Calu3 (cell line): ENCODE measurements around the gene HAGHL. TPM values are rescaled to one million over a fixed set of nuclear protein-coding genes. Genes with fewer than 3 reads are reported as not detected.

Experiments
- BruUV-seq: library from RNA; stranded (reverse); fragments of 400-500 nt; replicated peaks from 2 replicates; lab custom pipeline; 2021; lab: Mats Ljungman, UMichigan
- CTCF ChIA-PET: fragments of 300-600 bp; sonication (Branson Sonifier 250); formaldehyde crosslinking; loops from one replicate; lab custom pipeline; 2022; ENCODE audit warnings: antibody characterized with exemption; lab: Charles Lee
- DNase-seq: peaks from one replicate; pipeline ENCODE4 v3.0.0; 2022
- H3K27ac Mint-ChIP-seq: one replicate; pipeline ENCODE4 v1.8.0; 2022; ENCODE audit warnings: mixed read lengths; ENCODE audit not compliant: unreplicated experiment
- H3K27me3 Mint-ChIP-seq: one replicate; pipeline ENCODE4 v1.8.0; 2022; ENCODE audit warnings: mixed read lengths; ENCODE audit not compliant: unreplicated experiment
- H3K36me3 Mint-ChIP-seq: one replicate; pipeline ENCODE4 v1.8.0; 2022; ENCODE audit warnings: mild to moderate bottlenecking, moderate library complexity, mixed read lengths; ENCODE audit not compliant: insufficient read depth, unreplicated experiment
- H3K4me1 Mint-ChIP-seq: one replicate; pipeline ENCODE4 v1.8.0; 2022; ENCODE audit warnings: mild to moderate bottlenecking, low read depth, mixed read lengths; ENCODE audit not compliant: unreplicated experiment
- H3K4me3 Mint-ChIP-seq: one replicate; pipeline ENCODE4 v1.8.0; 2022; ENCODE audit warnings: mild to moderate bottlenecking, low read depth, moderate library complexity, mixed read lengths; ENCODE audit not compliant: unreplicated experiment
- H3K9me3 Mint-ChIP-seq: one replicate; pipeline ENCODE4 v1.8.0; 2022; ENCODE audit warnings: low read depth, mixed read lengths; ENCODE audit not compliant: unreplicated experiment
- CTCF ChIP-seq: fragments of 200-600 bp; IDR thresholded peaks from one replicate; pipeline ENCODE4 v1.8.0; 2022; ENCODE audit warnings: antibody characterized with exemption; ENCODE audit not compliant: unreplicated experiment
- intact Hi-C: fragments of 100-400 bp; cut with micrococcal nuclease; formaldehyde crosslinking; loops from one replicate; pipeline ENCODE4 v1.10.0; 2022; ENCODE audit not compliant: unreplicated experiment
- total RNA-seq: library from RNA; stranded (reverse); gene quantifications from 2 replicates; pipeline ENCODE4 v1.2.3, GENCODE V29; 2022

HAGHL gene
- total RNA-seq, 1 experiment from 2014 or later: 11.7 TPM

GRCh38 chr16:763369-764183 lies 36.7 kb downstream of the HAGHL start:
- Mint-ChIP-seq H3K27me3 (peaks cover 13% of the 10 kb centered on the region), H3K4me3 (no peak overlapping the region), H3K4me1 (peaks cover 23% of the 10 kb centered on the region), H3K36me3 (peaks cover 9% of the 10 kb centered on the region), H3K27ac (peak overlapping the region; percentile 36), H3K9me3 (no peaks in the 10 kb centered on the region)
- CTCF ChIA-PET: no interaction called here
- intact Hi-C loops: no loop called here
- no peak for DNase-seq
- TF ChIP-seq CTCF: no peak
- no TSS peak for BruUV-seq

- intact Hi-C loops: no loop called here
- peak overlapping the region; percentile 36 for H3K27ac Mint-ChIP-seq
- peaks cover 23% of the 10 kb centered on the region for H3K4me1 Mint-ChIP-seq
- peaks cover 9% of the 10 kb centered on the region for H3K36me3 Mint-ChIP-seq
- CTCF ChIA-PET: no interaction called here
- no peak for DNase-seq
- H3K4me3 Mint-ChIP-seq: no peak overlapping the region
- peaks cover 13% of the 10 kb centered on the region for H3K27me3 Mint-ChIP-seq
- TF ChIP-seq CTCF: no peak
- no peaks in the 10 kb centered on the region for H3K9me3 Mint-ChIP-seq
- BruUV-seq: no TSS peak
Measured at GRCh38 chr16:764184-764750, 37.4 kb downstream of the HAGHL start.

GRCh38 chr16:764848-765487 lies 38.1 kb downstream of the HAGHL start:
- peaks cover 9% of the 10 kb centered on the region for H3K36me3 Mint-ChIP-seq
- CTCF ChIA-PET: no interaction called here
- intact Hi-C loops: no loop called here
- peaks cover 17% of the 10 kb centered on the region for H3K4me1 Mint-ChIP-seq
- peaks cover 13% of the 10 kb centered on the region for H3K27me3 Mint-ChIP-seq
- no peaks in the 10 kb centered on the region for H3K9me3 Mint-ChIP-seq
- no peak for DNase-seq
- no peak overlapping the region for H3K4me3 Mint-ChIP-seq
- no peak for TF ChIP-seq CTCF
- no peak overlapping the region for H3K27ac Mint-ChIP-seq
- no TSS peak for BruUV-seq

GRCh38 chr16:765488-765865 lies 38.6 kb downstream of the HAGHL start:
- Mint-ChIP-seq H3K9me3 (no peaks in the 10 kb centered on the region), H3K27ac (no peak overlapping the region), H3K27me3 (peaks cover 12% of the 10 kb centered on the region), H3K36me3 (peaks cover 7% of the 10 kb centered on the region), H3K4me1 (peaks cover 14% of the 10 kb centered on the region), H3K4me3 (no peak overlapping the region)
- no peak for TF ChIP-seq CTCF
- CTCF ChIA-PET: no interaction called here
- no TSS peak for BruUV-seq
- intact Hi-C loops: no loop called here
- no peak for DNase-seq
